HG03442 (cell line): ENCODE results near the gene LIPT1.
A peak's percentile ranks its signal among the peaks of the same experiment; 100 is the strongest.
"Not testable (repeated sequence)": the region's sequence is repeated elsewhere in the genome, so short reads cannot be mapped to it uniquely, and the experiment has no call there.

Source experiments
- ATAC-seq: cut with Tn5 transposase; IDR thresholded peaks from one replicate; pipeline ENCODE4 v1.9.1; 2021; ENCODE audit warnings: mild to moderate bottlenecking, moderate library complexity; ENCODE audit not compliant: unreplicated experiment

The LIPT1 gene

GRCh38 chr2:99171377-99172140 is 16.8 kb downstream of the LIPT1 start:
- no peak for ATAC-seq

GRCh38 chr2:99180755-99181623 is 26.2 kb downstream of the LIPT1 start, which contains the start of the genes MITD1 and MRPL30:
TSS of gene MITD1 (minus strand) at chr2:99181058. CDS start at chr2:99180981, 77 bp downstream.
TSS of gene MRPL30 (plus strand) at chr2:99181184. CDS start at chr2:99186204, 5,020 bp downstream.
- peak; percentile 91 for ATAC-seq

GRCh38 chr2:99181624-99182000 is 26.8 kb downstream of the LIPT1 start:
- no peak for ATAC-seq

GRCh38 chr2:99183025-99183424 is 28.3 kb downstream of the LIPT1 start:
- ATAC-seq = no peak

- no peak for ATAC-seq
These were observed 30.0 kb downstream of the LIPT1 start for GRCh38 chr2:99184811-99185210.

- no peak for ATAC-seq
These were observed 32.2 kb downstream of the LIPT1 start for GRCh38 chr2:99187011-99187410.

DNA sequence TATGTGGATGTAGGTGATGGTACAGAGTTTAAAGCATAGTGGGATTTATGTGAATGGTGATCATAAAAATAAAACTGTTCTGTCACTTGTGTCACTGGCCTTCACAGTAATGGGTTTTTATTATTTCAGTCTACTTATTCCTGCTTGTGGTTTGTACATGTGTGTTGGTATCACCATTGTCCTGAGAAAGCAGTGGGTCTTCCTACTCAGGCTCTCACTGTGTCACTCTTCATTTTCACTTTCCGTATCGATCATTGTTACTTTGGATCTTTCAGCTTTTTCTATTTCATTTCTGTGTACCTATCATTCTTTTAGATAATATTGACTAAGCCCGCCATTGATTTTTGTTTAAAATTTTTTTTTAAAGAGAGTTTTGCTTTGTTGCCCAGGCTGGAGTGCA is 33.6 kb downstream of the LIPT1 start:
- ATAC-seq = no peak

- no peak for ATAC-seq
These were observed 35.8 kb downstream of the LIPT1 start for GRCh38 chr2:99190548-99190947.

DNA sequence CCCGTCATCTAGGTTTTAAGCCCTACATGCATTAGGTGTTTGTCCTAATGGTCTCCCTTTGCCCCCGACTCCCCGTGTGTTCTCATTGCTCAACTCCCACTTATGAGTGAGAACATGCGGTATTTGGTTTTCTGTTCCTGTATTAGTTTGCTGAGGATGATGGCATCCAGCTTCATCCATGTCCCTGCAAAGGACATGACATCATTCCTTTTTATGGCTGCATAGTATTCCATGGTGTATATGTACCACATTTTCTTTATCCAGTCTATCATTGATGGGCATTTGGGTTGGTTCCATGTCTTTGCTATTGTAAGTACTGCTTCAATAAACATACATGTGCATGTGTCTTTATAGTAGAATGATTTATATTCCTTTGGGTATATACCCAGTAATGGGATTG is 37.6 kb downstream of the LIPT1 start:
- ATAC-seq = not testable (repeated sequence)

GRCh38 chr2:99198103-99198841 is 43.5 kb downstream of the LIPT1 start:
- ATAC-seq = no peak

DNA sequence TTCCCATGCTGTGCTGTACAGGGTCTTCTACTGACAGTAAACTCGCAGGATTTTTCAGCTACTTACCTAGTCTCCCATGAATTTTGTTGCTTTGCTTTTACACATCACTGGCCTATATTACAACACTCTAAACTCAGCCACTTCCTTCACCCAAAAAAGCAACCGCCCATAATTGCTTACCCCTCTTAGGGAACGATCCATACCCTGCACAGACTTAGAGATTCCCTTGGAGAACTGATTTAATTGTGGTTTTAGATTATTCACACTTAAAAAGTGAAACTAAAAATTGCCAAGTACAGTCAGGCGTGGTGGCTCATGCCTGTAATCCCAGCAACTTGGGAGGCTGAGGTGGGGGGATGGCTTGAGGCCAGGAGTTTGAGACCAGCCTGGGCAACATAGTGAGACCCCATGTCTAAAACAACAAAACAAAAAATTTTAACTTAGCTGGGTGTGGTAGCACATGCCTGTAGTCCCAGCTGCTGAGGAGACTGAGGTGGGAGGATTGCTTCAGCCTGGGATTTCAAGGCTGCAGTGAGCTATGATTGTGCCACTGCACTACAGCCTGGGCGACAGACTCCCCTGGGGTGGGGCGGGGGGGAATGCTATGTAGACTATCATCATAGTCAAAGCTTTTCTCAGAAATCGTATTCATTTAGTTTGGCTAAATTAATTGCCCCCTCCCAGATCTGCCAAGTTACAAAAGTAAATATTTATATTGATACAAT is 45.5 kb downstream of the LIPT1 start:
- ATAC-seq = no peak

DNA sequence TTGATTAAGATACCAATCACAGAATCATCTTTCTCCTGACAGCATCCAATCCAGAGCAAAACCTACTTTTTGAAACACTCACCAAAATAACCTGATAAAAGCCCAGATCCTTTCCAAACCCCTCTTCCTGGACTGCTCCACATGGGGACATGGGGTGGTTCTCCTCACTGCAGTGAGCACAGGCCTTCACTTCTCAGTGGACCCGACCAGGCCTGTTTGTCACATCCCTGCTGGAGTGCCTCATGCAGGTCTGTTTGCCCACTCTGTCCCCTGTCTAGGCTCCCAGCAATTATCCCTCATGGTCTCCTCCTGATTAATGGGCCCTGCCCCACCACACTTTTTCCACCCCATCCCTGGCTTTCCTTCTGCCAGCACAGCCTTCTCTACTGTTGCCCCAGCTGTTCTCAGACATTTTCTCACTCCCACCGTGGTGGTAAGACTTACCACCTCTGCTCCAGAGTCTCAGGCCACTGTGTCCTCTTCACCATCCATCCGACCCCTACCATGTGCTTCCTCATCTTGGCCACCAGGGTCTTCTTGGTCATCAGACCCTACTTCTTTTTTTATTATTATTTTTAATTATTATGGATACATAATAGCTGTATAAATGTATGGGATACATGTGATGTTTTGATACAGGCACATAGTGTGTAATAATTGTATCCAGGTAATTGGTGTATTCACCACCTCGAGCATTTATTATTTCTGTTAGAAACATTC is 47.4 kb downstream of the LIPT1 start:
- no peak for ATAC-seq

GRCh38 chr2:99205491-99205890 is 50.7 kb downstream of the LIPT1 start:
- ATAC-seq = no peak
